Muscle layer of duodenum (tissue), 2 donors: Measurements from ENCODE around the gene SEC16B.
"Not testable (repeated sequence)": the region's sequence is repeated elsewhere in the genome, so short reads cannot be mapped to it uniquely, and the experiment has no call there.

Experiments
- H3K27ac ChIP-seq: one replicate; pipeline ENCODE4 v1.7.0; 2013; ENCODE audit warnings: mild to moderate bottlenecking, low read length
- H3K27me3 ChIP-seq: one replicate; pipeline ENCODE4 v1.7.0; 2013; ENCODE audit warnings: low read depth, mild to moderate bottlenecking, control low read depth, low read length
- H3K36me3 ChIP-seq, 2 donors: one replicate each; pipeline ENCODE4 v1.7.0; 2013; ENCODE audit warnings: low read length in 2 of 2, control low read depth in 1 of 2, mild to moderate bottlenecking in 1 of 2; ENCODE audit not compliant: insufficient read depth in 2 of 2, control insufficient read depth in 1 of 2
- H3K4me1 ChIP-seq, 2 donors: one replicate each; pipeline ENCODE4 v1.7.0; 2013; ENCODE audit warnings: low read length in 2 of 2, mild to moderate bottlenecking in 2 of 2, control low read depth in 1 of 2, moderate library complexity in 1 of 2; ENCODE audit not compliant: insufficient read depth in 2 of 2, control insufficient read depth in 1 of 2
- H3K4me3 ChIP-seq, 2 donors: one replicate each; pipeline ENCODE4 v1.7.0; 2013; ENCODE audit warnings: low read length in 2 of 2, low read depth in 1 of 2, mild to moderate bottlenecking in 1 of 2
- H3K9me3 ChIP-seq, 2 donors: one replicate each; pipeline ENCODE4 v1.7.0; 2013; ENCODE audit warnings: low read length in 2 of 2, control low read depth in 1 of 2, mild to moderate bottlenecking in 1 of 2; ENCODE audit not compliant: control insufficient read depth in 1 of 2
- donor health status: healthy.

SEC16B gene

GRCh38 chr1:177998696-177999631, 29.1 kb upstream of the SEC16B start:
- peaks cover 0 to 7% of the 10 kb centered on the region in 2 donors for H3K36me3 ChIP-seq
- H3K4me3 ChIP-seq: no peak overlapping the region
- H3K27me3 ChIP-seq: no peaks in the 10 kb centered on the region
- no peaks in the 10 kb centered on the region for H3K9me3 ChIP-seq
- no peaks in the 10 kb centered on the region for H3K4me1 ChIP-seq
- no peak overlapping the region for H3K27ac ChIP-seq

GRCh38 chr1:177996957-177997356, 27.1 kb upstream of the SEC16B start:
- Histone ChIP-seq H3K27ac (no peak overlapping the region), H3K9me3 (peaks cover 0 to 2% of the 10 kb centered on the region in 2 donors), H3K4me1 (no peaks in the 10 kb centered on the region), H3K4me3 (no peak overlapping the region), H3K27me3 (no peaks in the 10 kb centered on the region), H3K36me3 (peaks cover 0 to 15% of the 10 kb centered on the region in 2 donors)

GRCh38 chr1:177995369-177995768, 25.5 kb upstream of the SEC16B start:
- Histone ChIP-seq H3K36me3 (peaks cover 0 to 15% of the 10 kb centered on the region in 2 donors), H3K9me3 (peaks cover 0 to 2% of the 10 kb centered on the region in 2 donors), H3K4me3 (no peak overlapping the region), H3K27me3 (no peaks in the 10 kb centered on the region), H3K4me1 (no peaks in the 10 kb centered on the region), H3K27ac (no peak overlapping the region)

- H3K4me1 ChIP-seq, H3K4me3 ChIP-seq, H3K36me3 ChIP-seq, H3K9me3 ChIP-seq, H3K27ac ChIP-seq, H3K27me3 ChIP-seq: not testable (repeated sequence)
Observed at GRCh38 chr1:177986281-177986680, 16.4 kb upstream of the SEC16B start.

- peaks cover 0 to 6% of the 10 kb centered on the region in 2 donors for H3K4me1 ChIP-seq
- no peak overlapping the region for H3K4me3 ChIP-seq
- H3K27me3 ChIP-seq: no peaks in the 10 kb centered on the region
- no peaks in the 10 kb centered on the region for H3K36me3 ChIP-seq
- H3K27ac ChIP-seq: no peak overlapping the region
- no peaks in the 10 kb centered on the region for H3K9me3 ChIP-seq
Observed at GRCh38 chr1:177984761-177985160, 14.9 kb upstream of the SEC16B start.

- Histone ChIP-seq H3K4me3 (no peak overlapping the region), H3K9me3 (no peaks in the 10 kb centered on the region), H3K27me3 (no peaks in the 10 kb centered on the region)
Observed at GRCh38 chr1:177984136-177984525, 14.3 kb upstream of the SEC16B start.

GRCh38 chr1:177983482-177984135, 13.8 kb upstream of the SEC16B start:
- no peak overlapping the region for H3K27ac ChIP-seq
- H3K4me1 ChIP-seq: peaks cover 0 to 6% of the 10 kb centered on the region in 2 donors
- H3K9me3 ChIP-seq: no peaks in the 10 kb centered on the region
- no peak overlapping the region for H3K4me3 ChIP-seq
- H3K36me3 ChIP-seq: no peaks in the 10 kb centered on the region
- no peaks in the 10 kb centered on the region for H3K27me3 ChIP-seq

More at GRCh38 chr1:177984136-177984525, 14.3 kb upstream of the SEC16B start:
- Histone ChIP-seq H3K36me3 (no peaks in the 10 kb centered on the region), H3K4me1 (peaks cover 0 to 6% of the 10 kb centered on the region in 2 donors), H3K27ac (no peak overlapping the region)

- no peaks in the 10 kb centered on the region for H3K9me3 ChIP-seq
- H3K27ac ChIP-seq: no peak overlapping the region
- no peaks in the 10 kb centered on the region for H3K27me3 ChIP-seq
- no peaks in the 10 kb centered on the region for H3K36me3 ChIP-seq
- no peak overlapping the region for H3K4me3 ChIP-seq
- peaks cover 0 to 6% of the 10 kb centered on the region in 2 donors for H3K4me1 ChIP-seq
Observed at GRCh38 chr1:177983077-177983476, 13.2 kb upstream of the SEC16B start.

- Histone ChIP-seq H3K4me1 (peaks cover 0 to 6% of the 10 kb centered on the region in 2 donors), H3K27ac (no peak overlapping the region), H3K27me3 (no peaks in the 10 kb centered on the region), H3K4me3 (no peak overlapping the region), H3K9me3 (no peaks in the 10 kb centered on the region), H3K36me3 (no peaks in the 10 kb centered on the region)
Observed at GRCh38 chr1:177981200-177981599, 11.3 kb upstream of the SEC16B start.

GRCh38 chr1:177979272-177979671, 9.4 kb upstream of the SEC16B start:
- Histone ChIP-seq H3K27me3 (no peaks in the 10 kb centered on the region), H3K9me3 (no peaks in the 10 kb centered on the region), H3K4me1 (peaks cover 0 to 6% of the 10 kb centered on the region in 2 donors), H3K4me3 (no peak overlapping the region), H3K27ac (no peak overlapping the region), H3K36me3 (no peaks in the 10 kb centered on the region)

- Histone ChIP-seq H3K36me3 (no peaks in the 10 kb centered on the region), H3K27ac (no peak overlapping the region), H3K27me3 (no peaks in the 10 kb centered on the region), H3K9me3 (no peaks in the 10 kb centered on the region), H3K4me3 (no peak overlapping the region), H3K4me1 (peaks cover 0 to 5% of the 10 kb centered on the region in 2 donors)
Observed at GRCh38 chr1:177978530-177978929, 8.7 kb upstream of the SEC16B start.
